Colon (tissue), 2 donors: ENCODE results near the gene HOXD3.

Experiments
- FAIRE-seq: peaks from 2 replicates; lab custom pipeline; 2012; peaks lifted over from hg19 to GRCh38; lab: Jason Lieb, UNC
- donor health status: control.
- donor health status: control.

The HOXD3 gene

DNA sequence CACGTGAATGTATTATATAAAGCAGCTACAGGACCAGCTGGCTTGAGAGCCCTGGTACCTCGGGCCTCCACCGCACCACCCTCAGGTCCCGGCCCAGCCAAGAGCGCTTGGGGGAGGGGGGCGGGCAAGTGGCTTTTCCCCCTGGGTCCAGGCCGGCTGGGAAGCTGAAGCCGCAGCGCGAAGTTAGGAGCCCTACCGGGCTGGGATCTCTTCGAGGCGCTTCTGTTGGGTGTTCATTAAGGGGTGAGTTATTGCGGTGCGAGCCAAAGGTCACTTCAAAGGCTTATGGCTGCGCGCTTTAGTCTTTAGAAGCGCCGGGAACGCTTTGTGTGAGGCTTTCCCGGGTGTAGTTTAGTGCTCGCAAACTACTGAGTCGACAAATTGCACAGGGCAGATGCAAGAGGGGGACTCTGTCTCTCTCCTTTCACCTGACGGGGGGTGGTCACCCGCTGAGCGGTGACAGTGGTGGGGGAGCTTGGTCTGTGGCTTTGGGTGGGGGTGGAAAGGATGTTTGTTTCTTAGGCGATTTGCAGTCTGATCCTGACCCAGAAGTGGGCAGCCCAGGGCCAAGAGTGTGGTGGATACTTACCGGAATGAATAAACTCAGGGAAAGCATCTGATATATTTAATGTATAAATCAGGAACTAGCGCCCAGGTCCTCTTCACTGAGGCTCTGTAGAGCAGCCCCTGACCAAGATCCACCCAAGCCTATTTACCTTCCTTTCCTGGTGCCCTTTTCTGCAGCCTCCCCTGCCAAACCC, 6.0 kb downstream of the HOXD3 start:
- FAIRE-seq = no peak

GRCh38 chr2:176163672-176164056, 6.6 kb downstream of the HOXD3 start:
- no peak for FAIRE-seq

DNA sequence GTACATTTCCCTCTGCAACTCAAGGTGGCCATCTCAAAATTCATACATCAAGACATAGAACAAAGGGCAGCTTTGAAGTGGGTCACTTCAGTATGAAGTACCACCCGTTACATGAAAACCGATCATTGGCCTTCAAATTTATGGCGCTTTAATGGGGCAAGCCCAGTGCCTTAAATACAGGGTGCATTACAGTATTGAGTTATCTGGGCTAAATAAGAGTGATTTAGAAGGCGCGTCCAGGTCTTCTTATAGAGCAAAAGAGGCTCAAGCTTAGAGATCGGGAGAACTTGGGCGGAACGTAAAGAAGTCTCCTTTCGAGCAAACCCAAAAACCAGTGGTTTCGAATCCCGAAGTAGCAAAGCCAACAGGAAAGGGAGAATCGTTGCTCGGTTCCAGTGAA, 7.1 kb downstream of the HOXD3 start:
- no peak for FAIRE-seq

GRCh38 chr2:176164611-176165369, 7.7 kb downstream of the HOXD3 start:
- FAIRE-seq = no peak

DNA sequence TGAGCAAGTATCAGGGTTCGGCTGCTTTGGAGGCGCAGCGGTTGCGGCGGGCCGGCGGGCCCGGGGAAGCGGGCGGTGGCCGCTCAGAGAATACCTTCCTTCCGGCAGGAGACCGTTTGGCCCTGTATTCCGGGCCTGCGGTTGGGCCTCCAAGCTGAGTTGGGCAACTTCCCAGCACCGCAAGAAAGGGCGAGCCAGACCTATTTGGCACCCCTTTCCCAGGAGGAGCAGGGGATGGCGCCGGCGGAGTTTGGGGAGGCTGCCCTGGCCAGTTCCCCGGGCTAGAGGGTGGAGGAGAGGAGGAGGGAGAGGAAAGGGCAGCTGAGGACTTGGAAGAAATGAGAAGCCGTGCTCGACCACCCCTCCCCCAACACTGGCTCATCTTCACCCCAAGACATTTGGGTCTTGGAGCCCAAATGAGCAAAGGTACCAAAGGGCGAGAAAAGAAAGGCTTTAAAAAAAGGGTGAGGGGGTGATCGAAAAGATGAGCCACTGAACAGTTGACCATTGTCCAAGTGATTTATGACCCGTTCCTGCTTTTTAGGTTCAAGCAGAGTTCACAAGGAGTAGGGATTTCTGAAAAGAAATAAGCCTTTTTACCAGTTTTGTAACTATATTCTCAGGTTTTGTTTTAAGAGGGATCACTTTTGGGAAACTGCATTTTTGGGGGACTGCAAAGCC, 8.4 kb downstream of the HOXD3 start:
- no peak for FAIRE-seq

DNA sequence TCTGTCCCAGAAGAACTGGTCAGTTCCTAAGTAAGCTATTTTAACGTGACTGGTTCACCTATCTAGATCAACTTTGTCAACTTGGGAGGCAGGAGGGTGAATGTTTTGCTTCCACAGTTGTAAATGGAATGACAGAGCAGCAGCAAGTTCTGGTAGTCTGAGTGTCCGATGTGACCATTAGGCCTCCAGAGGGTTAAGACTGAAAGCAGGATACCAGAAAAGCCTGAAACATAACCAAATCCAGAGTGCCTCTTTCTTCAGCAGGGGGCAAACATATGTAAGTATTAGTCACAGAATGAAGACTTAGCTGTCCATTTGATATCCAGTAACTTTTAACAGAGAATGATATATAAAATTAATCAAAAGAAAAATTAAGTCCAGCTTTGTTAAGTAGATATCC, 9.2 kb downstream of the HOXD3 start:
- no peak for FAIRE-seq

- no peak for FAIRE-seq
Observed at GRCh38 chr2:176167398-176167797, 10.3 kb downstream of the HOXD3 start.

- no peak for FAIRE-seq
Observed at GRCh38 chr2:176169181-176169580, 12.1 kb downstream of the HOXD3 start.

- FAIRE-seq = no peak
Observed at GRCh38 chr2:176169711-176170110, 12.6 kb downstream of the HOXD3 start.

DNA sequence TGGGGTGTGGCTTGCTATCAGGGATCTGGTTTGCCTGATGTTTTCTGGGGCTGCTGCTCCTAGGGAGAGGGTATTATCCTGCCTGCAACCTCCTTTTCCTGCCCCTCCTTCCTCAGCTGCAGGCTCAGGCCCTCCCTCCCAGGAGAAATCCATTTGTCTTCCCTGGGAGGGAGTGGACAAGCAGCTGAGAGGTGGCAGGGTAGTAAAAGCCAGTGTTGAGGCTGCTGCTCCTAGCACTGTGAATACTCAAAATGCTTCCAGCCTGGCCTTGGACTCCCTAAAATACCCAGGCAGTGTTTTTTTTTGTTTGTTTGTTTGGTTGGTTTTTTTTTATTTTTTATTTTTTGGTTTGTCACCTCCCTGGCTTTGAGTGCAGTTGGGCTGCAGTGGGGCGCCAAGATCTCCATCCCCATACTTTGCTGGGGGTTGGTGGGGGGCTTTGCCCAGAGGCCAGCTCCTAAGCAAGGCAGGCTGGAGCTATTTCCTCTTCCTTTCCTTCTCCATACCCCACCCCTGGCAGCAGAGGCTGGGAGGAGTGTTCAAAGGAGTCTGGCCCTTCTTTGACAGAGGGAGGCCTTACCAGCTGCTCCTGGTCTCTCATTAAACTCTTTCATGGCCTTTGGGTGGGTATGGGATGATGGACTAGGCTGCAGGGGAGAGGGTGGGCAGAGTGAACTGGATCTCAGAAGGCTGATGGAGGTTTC, 13.6 kb downstream of the HOXD3 start:
- no peak for FAIRE-seq

DNA sequence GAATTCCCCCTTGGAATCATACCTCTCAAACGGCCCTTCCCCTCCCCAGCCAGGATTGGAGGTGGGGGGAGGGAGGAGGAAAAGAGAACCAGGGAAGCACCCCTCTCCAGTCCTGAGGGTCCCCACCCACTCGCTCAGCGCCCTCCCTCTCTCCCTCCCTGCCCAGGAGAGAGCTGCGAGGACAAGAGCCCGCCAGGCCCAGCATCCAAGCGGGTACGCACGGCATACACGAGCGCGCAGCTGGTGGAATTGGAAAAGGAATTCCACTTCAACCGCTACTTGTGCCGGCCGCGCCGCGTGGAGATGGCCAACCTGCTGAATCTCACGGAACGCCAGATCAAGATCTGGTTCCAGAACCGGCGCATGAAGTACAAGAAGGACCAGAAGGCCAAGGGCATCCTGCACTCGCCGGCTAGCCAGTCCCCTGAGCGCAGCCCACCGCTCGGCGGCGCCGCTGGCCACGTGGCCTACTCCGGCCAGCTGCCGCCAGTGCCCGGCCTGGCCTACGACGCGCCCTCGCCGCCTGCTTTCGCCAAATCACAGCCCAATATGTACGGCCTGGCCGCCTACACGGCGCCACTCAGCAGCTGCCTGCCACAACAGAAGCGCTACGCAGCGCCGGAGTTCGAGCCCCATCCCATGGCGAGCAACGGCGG, 14.4 kb downstream of the HOXD3 start:
- no peak for FAIRE-seq

DNA sequence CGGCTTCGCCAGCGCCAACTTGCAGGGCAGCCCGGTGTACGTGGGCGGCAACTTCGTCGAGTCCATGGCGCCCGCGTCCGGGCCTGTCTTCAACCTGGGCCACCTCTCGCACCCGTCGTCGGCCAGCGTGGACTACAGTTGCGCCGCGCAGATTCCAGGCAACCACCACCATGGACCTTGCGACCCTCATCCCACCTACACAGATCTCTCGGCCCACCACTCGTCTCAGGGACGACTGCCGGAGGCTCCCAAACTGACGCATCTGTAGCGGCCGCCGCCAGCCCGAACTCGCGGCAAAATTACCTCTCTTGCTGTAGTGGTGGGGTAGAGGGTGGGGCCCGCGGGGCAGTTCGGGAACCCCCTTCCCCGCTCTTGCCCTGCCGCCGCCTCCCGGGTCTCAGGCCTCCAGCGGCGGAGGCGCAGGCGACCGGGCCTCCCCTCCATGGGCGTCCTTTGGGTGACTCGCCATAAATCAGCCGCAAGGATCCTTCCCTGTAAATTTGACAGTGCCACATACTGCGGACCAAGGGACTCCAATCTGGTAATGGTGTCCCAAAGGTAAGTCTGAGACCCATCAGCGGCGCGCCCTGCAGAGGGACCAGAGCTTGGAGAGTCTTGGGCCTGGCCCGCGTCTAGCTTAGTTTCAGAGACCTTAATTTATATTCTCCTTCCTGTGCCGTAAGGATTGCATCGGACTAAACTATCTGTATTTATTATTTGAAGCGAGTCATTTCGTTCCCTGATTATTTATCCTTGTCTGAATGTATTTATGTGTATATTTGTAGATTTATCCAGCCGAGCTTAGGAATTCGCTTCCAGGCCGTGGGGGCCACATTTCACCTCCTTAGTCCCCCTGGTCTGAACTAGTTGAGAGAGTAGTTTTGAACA, 15.1 kb downstream of the HOXD3 start:
- no peak for FAIRE-seq

- FAIRE-seq = no peak
Observed at GRCh38 chr2:176172895-176173566, 15.9 kb downstream of the HOXD3 start.

- no peak for FAIRE-seq
Observed at GRCh38 chr2:176173567-176174381, 16.7 kb downstream of the HOXD3 start.

DNA sequence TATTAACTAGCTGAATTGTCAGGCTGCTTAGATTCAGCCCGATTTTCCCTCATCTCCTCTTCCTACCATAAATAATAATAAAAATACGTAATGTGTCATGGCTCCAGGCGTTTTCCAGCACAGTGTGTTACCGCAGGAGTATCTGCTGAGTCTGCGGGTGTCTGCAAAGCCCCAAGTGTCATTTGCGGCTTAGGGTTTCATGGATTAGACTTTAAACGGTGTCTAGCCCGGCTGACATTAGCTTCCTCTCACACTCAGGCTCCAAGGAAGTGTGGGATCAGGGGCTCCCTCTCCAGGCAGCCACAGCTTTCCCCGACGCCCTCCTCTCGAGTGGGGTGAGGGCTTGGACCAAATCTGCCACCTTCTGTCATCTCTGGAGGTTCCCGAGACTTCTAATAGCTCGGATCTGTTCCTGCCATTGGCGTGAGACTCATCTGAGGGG, 17.3 kb downstream of the HOXD3 start:
- FAIRE-seq = no peak

DNA sequence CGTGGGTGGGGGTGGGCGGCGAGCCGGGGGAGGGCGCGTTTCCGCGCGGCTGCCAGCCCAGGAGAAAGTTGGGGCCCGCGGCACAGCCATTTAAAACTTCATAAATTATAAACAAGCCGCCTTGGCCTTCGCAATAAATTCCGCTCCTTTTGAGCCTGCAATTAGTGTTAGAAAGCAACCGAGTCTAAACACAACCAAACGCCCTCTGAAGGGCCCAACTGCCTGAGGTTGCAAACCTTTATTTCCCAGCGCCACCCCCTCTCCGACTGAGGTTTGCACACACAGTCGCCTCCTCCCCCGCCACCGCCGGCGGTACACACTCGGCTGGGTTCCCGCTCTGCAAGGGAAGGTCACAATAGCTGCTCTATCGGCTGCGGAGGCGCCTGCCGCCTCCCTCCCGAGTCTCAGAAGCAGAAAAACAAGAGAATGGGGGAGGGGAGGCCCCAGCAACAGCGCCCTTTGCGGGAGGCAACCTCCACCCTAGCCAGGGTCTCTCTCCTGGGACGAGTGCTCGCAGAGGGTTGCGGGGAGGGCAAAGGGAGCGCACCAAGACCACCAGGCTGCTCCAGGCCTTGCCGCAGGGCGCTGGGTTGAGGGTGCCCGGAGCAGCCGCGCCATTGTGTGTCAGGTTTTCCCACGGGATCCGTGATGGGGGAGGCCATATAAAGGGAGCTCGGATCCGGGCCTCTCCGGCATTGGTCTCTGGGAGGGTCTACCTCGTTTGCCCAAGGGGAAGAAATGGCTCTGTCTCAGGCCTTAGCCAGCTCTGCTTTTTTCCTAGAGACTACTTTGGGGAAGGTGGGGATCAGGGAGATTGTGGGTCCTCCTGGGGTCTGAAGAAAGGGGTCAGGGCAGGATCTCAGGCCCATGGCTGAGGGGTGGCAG, 18.0 kb downstream of the HOXD3 start:
- no peak for FAIRE-seq

DNA sequence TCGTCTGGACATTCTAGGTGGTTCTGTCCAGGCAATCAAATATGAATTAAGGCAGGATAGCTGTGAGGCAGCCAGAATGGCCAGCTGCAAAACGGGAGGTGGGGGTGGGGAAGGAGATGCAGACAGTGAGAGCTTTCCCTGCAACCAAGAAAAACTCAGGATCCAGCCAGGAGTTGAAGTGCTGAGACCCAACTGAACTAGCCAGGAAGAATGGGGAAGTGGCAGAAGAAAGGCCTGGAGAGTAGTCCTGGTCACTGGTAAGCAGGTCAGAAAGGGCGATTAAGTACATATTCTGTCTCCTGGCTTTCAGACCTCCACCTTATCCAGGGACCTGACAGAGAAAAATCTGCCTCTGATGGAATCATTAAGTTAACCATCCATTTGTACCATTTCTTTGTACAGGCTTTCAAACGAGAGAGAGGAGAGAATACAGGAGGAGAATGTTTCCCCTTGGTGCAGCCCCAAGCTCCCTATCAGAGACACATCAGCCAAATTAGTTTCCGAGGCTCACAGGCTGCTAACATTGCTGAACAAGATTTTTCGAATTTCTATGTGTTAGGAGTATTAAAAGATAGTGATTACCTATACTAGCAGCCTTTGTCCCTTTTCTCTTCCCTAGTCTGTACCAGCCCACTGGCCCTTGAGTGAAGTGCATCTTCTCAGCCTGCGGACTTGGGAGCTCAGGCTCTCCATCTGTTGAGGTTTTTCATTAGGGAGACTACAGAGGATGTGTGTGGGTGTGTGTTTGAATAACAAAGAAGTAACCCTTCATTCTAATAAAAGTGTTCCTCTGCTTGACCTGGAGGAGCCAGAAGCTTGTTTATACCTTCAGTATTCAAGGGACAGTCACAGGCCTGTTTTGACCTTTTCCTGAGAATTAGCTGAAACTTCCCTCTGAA, 18.9 kb downstream of the HOXD3 start:
- FAIRE-seq = no peak
